ENCODE data around the gene GRB2. TPM values are rescaled to one million over a fixed set of nuclear protein-coding genes. Genes with fewer than 3 reads are reported as not detected.

The GRB2 gene
- total RNA-seq, 2 donors from 2014 or later: 85.5 to 86.6 TPM

GRCh38 chr17:75445296-75445695, 39.8 kb upstream of the GRB2 start:
- H3K4me3 Mint-ChIP-seq: no peak overlapping the region
- Histone ChIP-seq H3K4me1 (ENCODE audit: control insufficient read depth, insufficient read depth, low read length) (no peaks in the 10 kb centered on the region), H3K36me3 (ENCODE audit: control insufficient read depth, insufficient read depth, low read length) (no peaks in the 10 kb centered on the region), H3K27ac (ENCODE audit: low read depth, low read length) (no peak overlapping the region), H3K9me3 (ENCODE audit: control insufficient read depth, low read length) (no peaks in the 10 kb centered on the region), H3K9ac (ENCODE audit: extremely low read depth, low read length, poor library complexity, severe bottlenecking) (no peak overlapping the region), H3K4me3 (ENCODE audit: low read length) (no peak overlapping the region), H3K27me3 (ENCODE audit: control insufficient read depth, insufficient read depth, low read length, poor library complexity, severe bottlenecking) (no peaks in the 10 kb centered on the region)
- H3K36me3 Mint-ChIP-seq (ENCODE audit: low read depth): no peaks in the 10 kb centered on the region
- 85 to 88% methylated on average over 3 of the region's 3 CpGs for WGBS, 2 experiments (ENCODE audit: insufficient coverage in 1 of 2, insufficient read length in 1 of 2)
- no peak for DNase-seq
- no peak for TF ChIP-seq CTCF (conservative IDR thresholded peaks at IDR 0.05)
- H3K27ac Mint-ChIP-seq: no peak overlapping the region
- no peaks in the 10 kb centered on the region for H3K9me3 Mint-ChIP-seq
- no peaks in the 10 kb centered on the region for H3K4me1 Mint-ChIP-seq
- no peaks in the 10 kb centered on the region for H3K27me3 Mint-ChIP-seq (ENCODE audit: insufficient read depth)

- Histone ChIP-seq H3K4me1 (ENCODE audit: control insufficient read depth, insufficient read depth, low read length) (no peaks in the 10 kb centered on the region), H3K4me3 (ENCODE audit: low read length) (no peak overlapping the region), H3K9ac (ENCODE audit: extremely low read depth, low read length, poor library complexity, severe bottlenecking) (no peak overlapping the region), H3K36me3 (ENCODE audit: control insufficient read depth, insufficient read depth, low read length) (no peaks in the 10 kb centered on the region), H3K27ac (ENCODE audit: low read depth, low read length) (no peak overlapping the region), H3K9me3 (ENCODE audit: control insufficient read depth, low read length) (no peaks in the 10 kb centered on the region), H3K27me3 (ENCODE audit: control insufficient read depth, insufficient read depth, low read length, poor library complexity, severe bottlenecking) (no peaks in the 10 kb centered on the region)
- H3K4me1 Mint-ChIP-seq: no peaks in the 10 kb centered on the region
- no peak overlapping the region for H3K4me3 Mint-ChIP-seq
- no peak overlapping the region for H3K27ac Mint-ChIP-seq
- 95 to 96% methylated on average over 4 of the region's 4 CpGs for WGBS, 2 experiments (ENCODE audit: insufficient coverage in 1 of 2, insufficient read length in 1 of 2)
- no peak for DNase-seq
- H3K9me3 Mint-ChIP-seq: no peaks in the 10 kb centered on the region
- TF ChIP-seq CTCF (conservative IDR thresholded peaks at IDR 0.05): no peak
- no peaks in the 10 kb centered on the region for H3K36me3 Mint-ChIP-seq (ENCODE audit: low read depth)
- no peaks in the 10 kb centered on the region for H3K27me3 Mint-ChIP-seq (ENCODE audit: insufficient read depth)
These were observed 37.0 kb upstream of the GRB2 start for GRCh38 chr17:75442168-75443103.

GRCh38 chr17:75440738-75441448, 35.4 kb upstream of the GRB2 start:
- Mint-ChIP-seq H3K4me1 (no peaks in the 10 kb centered on the region), H3K4me3 (no peak overlapping the region)
- no peaks in the 10 kb centered on the region for H3K36me3 ChIP-seq (ENCODE audit: control insufficient read depth, insufficient read depth, low read length)

More at GRCh38 chr17:75440738-75441448, 35.4 kb upstream of the GRB2 start:
- Mint-ChIP-seq H3K9me3 (no peaks in the 10 kb centered on the region), H3K27ac (no peak overlapping the region), H3K36me3 (ENCODE audit: low read depth) (no peaks in the 10 kb centered on the region), H3K27me3 (ENCODE audit: insufficient read depth) (no peaks in the 10 kb centered on the region)
- no peak for DNase-seq
- Histone ChIP-seq H3K9me3 (ENCODE audit: control insufficient read depth, low read length) (no peaks in the 10 kb centered on the region), H3K27me3 (ENCODE audit: control insufficient read depth, insufficient read depth, low read length, poor library complexity, severe bottlenecking) (no peaks in the 10 kb centered on the region), H3K27ac (ENCODE audit: low read depth, low read length) (no peak overlapping the region), H3K9ac (ENCODE audit: extremely low read depth, low read length, poor library complexity, severe bottlenecking) (no peak overlapping the region), H3K4me1 (ENCODE audit: control insufficient read depth, insufficient read depth, low read length) (no peaks in the 10 kb centered on the region), H3K4me3 (ENCODE audit: low read length) (no peak overlapping the region)
- WGBS, 2 experiments (ENCODE audit: insufficient coverage in 1 of 2, insufficient read length in 1 of 2): 92 to 95% methylated on average over 10 of the region's 10 CpGs
- no peak for TF ChIP-seq CTCF (conservative IDR thresholded peaks at IDR 0.05)

Data from endodermal cell (in vitro differentiated cells).